Left ventricle myocardium inferior (tissue), 1 donor: Measurements from ENCODE around the gene CLDN34. TPM values are rescaled to one million over a fixed set of nuclear protein-coding genes. Genes with fewer than 3 reads are reported as not detected.
A peak's percentile ranks its signal among the peaks of the same experiment; 100 is the strongest.

Source experiments
- DNase-seq: peaks from one replicate; pipeline ENCODE4 v3.0.0-alpha.2; 2020
- H3K27ac ChIP-seq: fragments of 200-600 bp; replicated peaks from 2 replicates; pipeline ENCODE4 v1.8.0; 2021
- H3K27me3 ChIP-seq: fragments of 200-600 bp; 2 replicates; pipeline ENCODE4 v1.8.0; 2021; ENCODE audit warnings: low read depth
- H3K36me3 ChIP-seq: fragments of 200-600 bp; 2 replicates; pipeline ENCODE4 v1.8.0; 2021
- H3K4me1 ChIP-seq: fragments of 200-600 bp; 2 replicates; pipeline ENCODE4 v1.8.0; 2021
- H3K4me3 ChIP-seq: fragments of 200-600 bp; 2 replicates; pipeline ENCODE4 v1.8.0; 2021; ENCODE audit warnings: mild to moderate bottlenecking, moderate library complexity
- H3K9me3 ChIP-seq: fragments of 200-600 bp; replicated peaks from 2 replicates; pipeline ENCODE4 v1.8.0; 2021
- intact Hi-C: fragments of 100-400 bp; cut with micrococcal nuclease; formaldehyde crosslinking; loops from one replicate; pipeline ENCODE4 v1.11.0; 2022
- total RNA-seq: library from RNA; stranded (reverse); fragmentation: NEBNext Ultra II Directional; extraction: Animal tissue kit (Norgen Biotek cat#: 25700); gene quantifications from one replicate; pipeline ENCODE4 v1.2.1, GENCODE V29; 2021
- TF ChIP-seq, protein P1 (sequence below): fragments of 200-600 bp; IDR thresholded peaks from 2 replicates; pipeline ENCODE4 v1.8.0; 2021; ENCODE audit warnings: antibody characterized with exemption, mild to moderate bottlenecking, borderline replicate concordance
- donor health status: DM: no; HTN: yes; CAD: no; lungs with severe emphysema.

Gene CLDN34
- total RNA-seq, 1 donor from 2014 or later = not detected

DNA sequence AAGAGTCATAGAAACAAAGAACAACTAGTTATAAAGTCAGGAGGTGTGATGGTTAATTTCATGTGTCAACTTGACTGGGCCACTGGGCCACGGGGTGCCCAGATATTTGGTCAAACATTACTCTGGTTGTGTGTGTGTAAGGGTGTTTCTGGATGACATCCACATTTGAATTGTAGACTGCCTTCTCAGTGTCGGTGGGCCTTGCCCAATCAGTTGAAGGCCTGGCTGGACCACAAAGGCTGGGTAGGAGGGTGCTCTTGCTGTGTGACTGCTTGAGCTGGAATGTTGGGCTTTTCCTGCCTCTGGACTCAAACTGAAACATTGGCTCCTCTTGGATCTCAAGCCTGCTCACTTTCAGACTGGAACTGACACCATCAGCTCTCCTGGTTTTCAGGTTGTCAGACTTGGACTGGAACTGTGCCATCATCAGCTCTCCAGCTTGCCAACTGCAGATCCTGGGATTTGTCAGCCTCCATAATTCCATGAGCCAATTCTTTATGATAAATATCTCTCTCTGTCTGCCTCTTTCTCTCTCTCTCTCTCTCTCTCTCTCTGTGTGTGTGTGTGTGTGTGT lies 41.4 kb downstream of the CLDN34 start:
- TF ChIP-seq, protein P1, sequence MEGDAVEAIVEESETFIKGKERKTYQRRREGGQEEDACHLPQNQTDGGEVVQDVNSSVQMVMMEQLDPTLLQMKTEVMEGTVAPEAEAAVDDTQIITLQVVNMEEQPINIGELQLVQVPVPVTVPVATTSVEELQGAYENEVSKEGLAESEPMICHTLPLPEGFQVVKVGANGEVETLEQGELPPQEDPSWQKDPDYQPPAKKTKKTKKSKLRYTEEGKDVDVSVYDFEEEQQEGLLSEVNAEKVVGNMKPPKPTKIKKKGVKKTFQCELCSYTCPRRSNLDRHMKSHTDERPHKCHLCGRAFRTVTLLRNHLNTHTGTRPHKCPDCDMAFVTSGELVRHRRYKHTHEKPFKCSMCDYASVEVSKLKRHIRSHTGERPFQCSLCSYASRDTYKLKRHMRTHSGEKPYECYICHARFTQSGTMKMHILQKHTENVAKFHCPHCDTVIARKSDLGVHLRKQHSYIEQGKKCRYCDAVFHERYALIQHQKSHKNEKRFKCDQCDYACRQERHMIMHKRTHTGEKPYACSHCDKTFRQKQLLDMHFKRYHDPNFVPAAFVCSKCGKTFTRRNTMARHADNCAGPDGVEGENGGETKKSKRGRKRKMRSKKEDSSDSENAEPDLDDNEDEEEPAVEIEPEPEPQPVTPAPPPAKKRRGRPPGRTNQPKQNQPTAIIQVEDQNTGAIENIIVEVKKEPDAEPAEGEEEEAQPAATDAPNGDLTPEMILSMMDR = no peak
- no peaks in the 10 kb centered on the region for H3K36me3 ChIP-seq
- intact Hi-C loops = no loop called here
- H3K4me3 ChIP-seq = no peak overlapping the region
- H3K27me3 ChIP-seq = no peaks in the 10 kb centered on the region
- no peak for DNase-seq
- peaks cover 16% of the 10 kb centered on the region for H3K4me1 ChIP-seq
- H3K27ac ChIP-seq = no peak overlapping the region
- H3K9me3 ChIP-seq = no peaks in the 10 kb centered on the region

DNA sequence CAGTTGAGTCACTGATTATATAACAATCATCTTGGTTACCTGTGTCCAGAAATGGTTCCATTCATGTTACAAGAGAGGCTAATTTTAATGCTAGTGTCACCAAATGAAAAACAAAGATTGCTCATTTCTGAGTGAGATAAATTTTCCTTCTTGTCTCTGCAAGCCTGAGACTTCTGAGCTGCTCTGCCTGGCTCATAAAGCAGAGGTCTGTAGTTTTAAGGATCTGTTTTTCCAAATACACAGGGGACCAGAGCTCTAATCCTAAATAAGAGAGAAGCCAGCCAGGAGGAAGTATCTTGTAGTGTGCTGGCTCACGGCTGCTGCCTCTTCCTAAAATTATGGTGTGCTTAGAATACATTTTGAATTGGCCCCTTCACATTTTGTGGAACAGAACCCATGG lies 42.6 kb downstream of the CLDN34 start:
- Histone ChIP-seq H3K27ac (peak overlapping the region; percentile 71), H3K9me3 (no peaks in the 10 kb centered on the region), H3K36me3 (no peaks in the 10 kb centered on the region), H3K4me3 (no peak overlapping the region), H3K4me1 (peaks cover 22% of the 10 kb centered on the region), H3K27me3 (no peaks in the 10 kb centered on the region)
- TF ChIP-seq, protein P1 = no peak
- intact Hi-C loops = no loop called here
- DNase-seq = no peak

DNA sequence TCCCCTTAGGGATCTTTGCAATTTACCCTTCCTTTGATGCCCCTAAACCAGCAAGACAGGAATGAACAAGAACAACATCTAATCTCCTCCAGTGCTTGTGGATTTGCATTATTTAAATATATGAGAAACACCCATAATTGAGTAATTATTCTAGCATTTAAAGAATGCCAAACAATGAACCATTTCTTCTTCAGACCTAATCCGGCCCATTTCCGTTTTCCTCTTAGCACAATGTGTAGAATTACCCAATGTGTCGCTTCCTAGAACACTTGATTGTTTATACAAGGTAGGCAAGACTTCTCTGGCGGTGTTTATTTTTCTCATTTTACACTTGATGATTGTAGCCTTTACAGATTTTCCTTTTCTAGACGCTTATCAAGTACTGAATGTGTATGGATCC lies 43.5 kb downstream of the CLDN34 start:
- H3K36me3 ChIP-seq = no peaks in the 10 kb centered on the region
- no peak for DNase-seq
- peak overlapping the region; percentile 71 for H3K27ac ChIP-seq
- TF ChIP-seq, protein P1 = no peak
- H3K27me3 ChIP-seq = no peaks in the 10 kb centered on the region
- no peaks in the 10 kb centered on the region for H3K9me3 ChIP-seq
- intact Hi-C loops = no loop called here
- H3K4me3 ChIP-seq = no peak overlapping the region
- peaks cover 22% of the 10 kb centered on the region for H3K4me1 ChIP-seq

DNA sequence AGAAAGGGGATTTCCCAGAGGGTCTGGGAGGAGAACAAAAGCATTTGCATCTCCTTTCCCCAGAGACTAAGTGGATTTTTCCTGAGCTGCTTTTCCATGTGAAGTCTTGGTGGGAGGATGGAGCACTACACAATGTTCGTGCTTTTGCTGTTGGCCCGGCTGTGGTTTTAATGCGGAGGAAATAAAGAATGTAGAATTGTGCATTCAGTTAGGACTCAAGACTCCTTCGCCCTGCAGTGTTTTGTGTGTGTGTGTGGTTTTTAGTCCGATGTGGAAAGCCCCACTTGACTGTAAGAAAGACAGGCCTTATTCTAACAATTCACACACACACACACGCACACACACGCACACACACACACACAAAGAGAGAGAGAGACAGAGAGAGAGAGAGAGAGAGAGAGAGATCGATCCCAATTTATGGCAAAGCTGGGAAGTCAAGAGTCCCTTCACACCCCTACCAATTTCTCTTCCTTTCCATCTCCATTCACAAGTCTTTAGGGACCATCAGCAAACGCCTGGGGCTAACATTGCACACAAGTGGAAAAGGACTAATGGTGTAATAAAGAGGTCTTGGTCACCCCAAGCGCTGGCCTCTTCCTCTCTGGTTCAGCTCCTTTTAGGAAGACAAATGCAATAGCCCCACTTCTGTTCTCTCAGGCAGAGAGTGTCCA lies 44.2 kb downstream of the CLDN34 start:
- TF ChIP-seq, protein P1 = no peak
- Histone ChIP-seq H3K4me1 (peaks cover 22% of the 10 kb centered on the region), H3K27me3 (no peaks in the 10 kb centered on the region), H3K9me3 (no peaks in the 10 kb centered on the region), H3K27ac (peak overlapping the region; percentile 71), H3K36me3 (no peaks in the 10 kb centered on the region), H3K4me3 (no peak overlapping the region)
- DNase-seq = no peak
- intact Hi-C loops = no loop called here

DNA sequence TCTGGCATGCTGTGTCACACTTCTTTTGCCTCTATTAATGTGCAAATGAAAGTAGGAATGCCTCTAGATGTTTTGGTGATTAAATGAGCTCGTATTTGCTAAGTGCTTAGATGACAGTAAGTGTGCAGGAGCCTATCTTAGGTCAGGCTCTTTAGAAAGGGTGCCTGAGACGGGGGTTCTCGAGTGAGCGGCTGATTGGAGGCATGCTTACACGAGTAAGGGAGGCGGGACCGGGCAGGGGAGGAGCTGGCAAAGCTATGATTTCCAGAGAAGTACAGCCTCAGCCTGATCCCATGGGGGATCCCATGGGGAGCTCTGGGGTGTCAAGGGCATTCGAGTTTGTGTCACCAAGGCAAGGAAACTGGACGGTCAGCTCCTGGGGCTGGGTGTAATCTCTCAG lies 44.8 kb downstream of the CLDN34 start:
- Histone ChIP-seq H3K4me3 (no peak overlapping the region), H3K9me3 (no peaks in the 10 kb centered on the region), H3K36me3 (no peaks in the 10 kb centered on the region), H3K27ac (peak overlapping the region; percentile 71), H3K4me1 (peaks cover 25% of the 10 kb centered on the region), H3K27me3 (no peaks in the 10 kb centered on the region)
- TF ChIP-seq, protein P1 = no peak
- intact Hi-C loops = no loop called here
- DNase-seq = no peak
